Measurements from ENCODE around the gene BIRC7. TPM values are rescaled to one million over a fixed set of nuclear protein-coding genes. Genes with fewer than 3 reads are reported as not detected.

Gene BIRC7
- total and polyA plus RNA-seq, 10 donors = 0.40 to 2.9 (median 1.2) TPM; not detected in 2

- 81 to 95% (median 92%) methylated on average over 4 to 5 of the region's 5 CpGs for WGBS, 5 donors
- Histone ChIP-seq H3K4me3 (no peak overlapping the region), H3K27me3 (replicated peaks in 1 of 7) (no peaks in the 10 kb centered on the region), H3K4me1 (peaks cover 16 to 87% (median 64%) of the 10 kb centered on the region in 6 donors), H3K36me3 (peaks cover 0 to 71% (median 50%) of the 10 kb centered on the region in 6 donors), H3K27ac (no peak overlapping the region), H3K9me3 (no peaks in the 10 kb centered on the region)
- TF ChIP-seq, protein P1, sequence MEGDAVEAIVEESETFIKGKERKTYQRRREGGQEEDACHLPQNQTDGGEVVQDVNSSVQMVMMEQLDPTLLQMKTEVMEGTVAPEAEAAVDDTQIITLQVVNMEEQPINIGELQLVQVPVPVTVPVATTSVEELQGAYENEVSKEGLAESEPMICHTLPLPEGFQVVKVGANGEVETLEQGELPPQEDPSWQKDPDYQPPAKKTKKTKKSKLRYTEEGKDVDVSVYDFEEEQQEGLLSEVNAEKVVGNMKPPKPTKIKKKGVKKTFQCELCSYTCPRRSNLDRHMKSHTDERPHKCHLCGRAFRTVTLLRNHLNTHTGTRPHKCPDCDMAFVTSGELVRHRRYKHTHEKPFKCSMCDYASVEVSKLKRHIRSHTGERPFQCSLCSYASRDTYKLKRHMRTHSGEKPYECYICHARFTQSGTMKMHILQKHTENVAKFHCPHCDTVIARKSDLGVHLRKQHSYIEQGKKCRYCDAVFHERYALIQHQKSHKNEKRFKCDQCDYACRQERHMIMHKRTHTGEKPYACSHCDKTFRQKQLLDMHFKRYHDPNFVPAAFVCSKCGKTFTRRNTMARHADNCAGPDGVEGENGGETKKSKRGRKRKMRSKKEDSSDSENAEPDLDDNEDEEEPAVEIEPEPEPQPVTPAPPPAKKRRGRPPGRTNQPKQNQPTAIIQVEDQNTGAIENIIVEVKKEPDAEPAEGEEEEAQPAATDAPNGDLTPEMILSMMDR (IDR thresholded peaks at IDR 0.05 in 8 of 11, conservative IDR thresholded peaks at IDR 0.05 in 3 of 11) = no peak
- TF ChIP-seq POLR2AphosphoS5 (IDR thresholded peaks at IDR 0.05) (no peak), POLR2A (IDR thresholded peaks at IDR 0.05) (no peak)
- intact Hi-C loops (cut with DNase I; ENCODE audit: low total_unique reads) = no loop called here
- DNase-seq = no peak
These were observed 22.9 kb upstream of the BIRC7 start for GRCh38 chr20:63212792-63213191.

DNA sequence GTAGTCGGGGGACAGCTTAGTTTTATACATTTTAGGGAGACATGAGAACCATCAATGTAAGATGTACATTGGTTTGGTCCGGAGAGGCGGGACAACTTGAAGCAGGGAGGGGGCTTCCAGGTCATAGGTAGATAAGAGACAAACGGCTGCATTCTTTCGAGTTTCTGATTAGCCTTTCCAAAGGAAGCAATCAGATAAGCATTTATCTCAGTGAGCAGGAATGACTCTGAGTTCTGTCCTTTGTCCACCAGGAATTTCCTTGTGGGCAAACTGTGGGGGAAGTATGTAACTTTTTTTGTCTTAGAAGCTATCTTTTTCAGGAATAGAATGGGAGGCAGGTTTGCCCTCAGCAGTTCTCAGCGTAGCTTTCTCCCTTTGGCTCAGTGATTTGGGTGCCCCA is 21.2 kb upstream of the BIRC7 start:
- H3K36me3 ChIP-seq = peaks cover 0 to 54% (median 36%) of the 10 kb centered on the region in 6 donors
- peak overlapping the region in 3 of 8 donors; percentile 89 to 91 (median 91) for H3K27ac ChIP-seq
- no peaks in the 10 kb centered on the region for H3K27me3 ChIP-seq (replicated peaks in 1 of 7)
- H3K9me3 ChIP-seq = no peaks in the 10 kb centered on the region
- peaks cover 16 to 71% (median 58%) of the 10 kb centered on the region in 6 donors for H3K4me1 ChIP-seq
- 73 to 85% (median 80%) methylated on average over 6 of the region's 6 CpGs for WGBS, 5 donors
- peak overlapping the region in 6 of 8 donors; percentile 83 to 98 (median 90) for H3K4me3 ChIP-seq
- no peak for DNase-seq
- TF ChIP-seq, protein P1 (IDR thresholded peaks at IDR 0.05 in 8 of 11, conservative IDR thresholded peaks at IDR 0.05 in 3 of 11) = no peak
- no peak for TF ChIP-seq POLR2A (IDR thresholded peaks at IDR 0.05)
- TF ChIP-seq POLR2AphosphoS5 (IDR thresholded peaks at IDR 0.05) = no peak
- intact Hi-C loops (cut with DNase I; ENCODE audit: low total_unique reads) = no loop called here

GRCh38 chr20:63215101-63216040 is 20.3 kb upstream of the BIRC7 start:
- Histone ChIP-seq H3K4me1 (peaks cover 16 to 63% (median 50%) of the 10 kb centered on the region in 6 donors), H3K27me3 (replicated peaks in 1 of 7) (peaks cover 0 to 7% (median 0%) of the 10 kb centered on the region in 7 donors), H3K27ac (peak overlapping the region; percentile 53 to 91 (median 84)), H3K9me3 (no peaks in the 10 kb centered on the region), H3K4me3 (peak overlapping the region; percentile 83 to 98 (median 89)), H3K36me3 (peaks cover 0 to 45% (median 28%) of the 10 kb centered on the region in 6 donors)
- intact Hi-C loops (cut with DNase I; ENCODE audit: low total_unique reads) = no loop called here
- no peak for DNase-seq
- 2 to 6% (median 3%) methylated on average over 48 to 81 of the region's 81 CpGs for WGBS, 5 donors
- TF ChIP-seq POLR2AphosphoS5 (IDR thresholded peaks at IDR 0.05) = no peak
- TF ChIP-seq, protein P1 (IDR thresholded peaks at IDR 0.05 in 8 of 11, conservative IDR thresholded peaks at IDR 0.05 in 3 of 11) = peak in 1 of 11 experiments; percentile 42
